Esophagus muscularis mucosa (tissue), 4 donors: ENCODE data around the gene C1QC.

Experiments
- CTCF ChIP-seq, 3 experiments: fragments of 200-600 bp in 2 of 3; fragments of 450-650 bp in 1 of 3; sonication (generic) in 2 of 3; IDR thresholded peaks; one replicate each; pipeline ENCODE4 v1.5.1; 2017 to 2019; ENCODE audit warnings: antibody characterized with exemption in 3 of 3, mild to moderate bottlenecking in 2 of 3, moderate library complexity in 1 of 3
- EP300 ChIP-seq: sonication (generic); formaldehyde crosslinking; IDR thresholded peaks from one replicate; pipeline ENCODE4 v1.6.1; 2017; ENCODE audit warnings: antibody characterized with exemption
- POLR2A ChIP-seq: fragments of 450-650 bp; IDR thresholded peaks from one replicate; pipeline ENCODE4 v1.6.1; 2017; ENCODE audit warnings: antibody characterized with exemption, moderate library complexity, mild to moderate bottlenecking, low read depth

- TF ChIP-seq POLR2A, result no peak
- no peak for TF ChIP-seq EP300
- no peak for TF ChIP-seq CTCF (IDR thresholded peaks at IDR 0.05)
These were observed 26.9 kb upstream of the C1QC start for GRCh38 chr1:22616571-22616970.
